K562 (cell line): ENCODE results near the gene USP2. TPM values are rescaled to one million over a fixed set of nuclear protein-coding genes. Genes with fewer than 3 reads are reported as not detected.
A peak's percentile ranks its signal among the peaks of the same experiment; 100 is the strongest.

Experiments
- ATAC-seq: fragments of 200-7000 bp; cut with Tn5 transposase; 3 replicates; pipeline ENCODE4 v1.9.1; 2020; ENCODE audit warnings: moderate library complexity
- BruUV-seq: library from RNA; stranded (reverse); fragments of 400-500 nt; replicated peaks from 2 replicates; lab custom pipeline; 2021; lab: Mats Ljungman, UMichigan
- CTCF ChIA-PET: fragments of 300-600 bp; formaldehyde crosslinking; extraction: SDS; loops from one replicate; lab custom pipeline; 2021; ENCODE audit warnings: low intra/inter-chr PET ratio; lab: Yijun Ruan, JAX
- POLR2A ChIA-PET: fragments of 300-600, 350-650 bp; sonication (Branson Sonifier 250); formaldehyde crosslinking; extraction: SDS; loops from one replicate; lab custom pipeline; 2021; ENCODE audit warnings: antibody characterized with exemption, inconsistent platforms; lab: Yijun Ruan, JAX
- DNase-seq, 4 experiments: peaks; one replicate each; pipeline versions ENCODE4 v3.0.0 to v3.0.0-alpha.2; 2011 to 2018; ENCODE audit warnings: low spot score in 3 of 4, mixed read lengths in 3 of 4; ENCODE audit errors: extremely low read depth in 1 of 4
- FAIRE-seq: peaks from 2 replicates; lab custom pipeline; 2011; peaks lifted over from hg19 to GRCh38; lab: Jason Lieb, UNC
- H2AFZ ChIP-seq: 2 replicates; pipeline ENCODE4 v1.6.0; 2011; ENCODE audit warnings: low read depth, low read length, control low read depth, inconsistent platforms
- H3K27ac ChIP-seq: fragments of 200-600 bp; 3 replicates; pipeline ENCODE4 v1.8.0; 2011; ENCODE audit warnings: low read depth, mild to moderate bottlenecking, control low read depth, inconsistent platforms, low read length, moderate library complexity, mixed read lengths; ENCODE audit errors: extremely low read depth
- H3K27me3 ChIP-seq, 2 experiments: fragments of 300-600 bp in 1 of 2; 2 replicates in 1 of 2; 3 replicates in 1 of 2; pipeline versions ENCODE4 v1.6.0 to v1.8.0; 2011; ENCODE audit warnings: inconsistent platforms in 2 of 2, low read length in 2 of 2, mild to moderate bottlenecking in 1 of 2, mixed read lengths in 1 of 2, moderate library complexity in 1 of 2; ENCODE audit not compliant: control insufficient read depth in 2 of 2, insufficient read depth in 2 of 2
- H3K36me3 ChIP-seq: fragments of 300-600 bp; 3 replicates; pipeline ENCODE4 v1.8.0; 2011; ENCODE audit warnings: mild to moderate bottlenecking, low read length, inconsistent platforms; ENCODE audit not compliant: control insufficient read depth, insufficient read depth
- H3K4me1 ChIP-seq, 2 experiments: fragments of 200-600 bp in 1 of 2; replicated peaks in 1 of 2; 2 replicates in 1 of 2; 3 replicates in 1 of 2; pipeline versions ENCODE4 v1.5.1 to v1.8.0; 2011; ENCODE audit warnings: inconsistent platforms in 2 of 2, low read length in 2 of 2, mild to moderate bottlenecking in 1 of 2, mixed read lengths in 1 of 2, moderate library complexity in 1 of 2; ENCODE audit not compliant: control insufficient read depth in 2 of 2, insufficient read depth in 2 of 2
- H3K4me2 ChIP-seq: 2 replicates; pipeline ENCODE4 v1.6.1; 2011; ENCODE audit warnings: low read length, control low read depth, inconsistent platforms, mixed read lengths; ENCODE audit not compliant: insufficient read depth
- H3K4me3 ChIP-seq: fragments of 200-600 bp; sonication (generic), shearing (Covaris generic); 2 replicates; pipeline ENCODE4 v1.5.1; 2016; ENCODE audit warnings: control low read depth, inconsistent platforms
- H3K79me2 ChIP-seq: fragments of 200-600 bp; 3 replicates; pipeline ENCODE4 v1.8.0; 2011; ENCODE audit warnings: low read length, inconsistent platforms; ENCODE audit not compliant: control insufficient read depth, insufficient read depth
- H3K9ac ChIP-seq, 2 experiments: 2 replicates each; pipeline versions ENCODE4 v1.6.0 to v1.6.1; 2011; ENCODE audit warnings: low read depth in 2 of 2, low read length in 2 of 2, control low read depth in 1 of 2, inconsistent platforms in 1 of 2, mild to moderate bottlenecking in 1 of 2, mixed read lengths in 1 of 2; ENCODE audit not compliant: insufficient read depth in 1 of 2
- H3K9me1 ChIP-seq: one replicate; pipeline ENCODE4 v1.6.0; 2011; ENCODE audit warnings: inconsistent platforms, mild to moderate bottlenecking, low read length, moderate library complexity; ENCODE audit not compliant: control insufficient read depth, insufficient read depth
- H3K9me3 ChIP-seq: replicated peaks from 2 replicates; pipeline ENCODE4 v1.5.1; 2011; ENCODE audit warnings: low read depth, low read length, inconsistent platforms; ENCODE audit not compliant: control insufficient read depth, insufficient read depth
- H4K20me1 ChIP-seq: replicated peaks from 2 replicates; pipeline ENCODE4 v1.6.1; 2011; ENCODE audit warnings: low read length, inconsistent platforms, mixed read lengths; ENCODE audit not compliant: control insufficient read depth, insufficient read depth
- CCNT2 ChIP-seq: IDR thresholded peaks from 2 replicates; pipeline ENCODE4 v1.6.1; 2011; ENCODE audit warnings: borderline replicate concordance, low read depth, mild to moderate bottlenecking, moderate library complexity, mixed read lengths, low read length; ENCODE audit not compliant: insufficient read length; ENCODE audit errors: extremely low read depth
- CREB3L1 ChIP-seq: fragments of 450-650 bp; IDR thresholded peaks from 2 replicates; pipeline ENCODE4 v1.6.1; 2014; ENCODE audit warnings: low read depth, mild to moderate bottlenecking, moderate library complexity, borderline replicate concordance
- EGR1 ChIP-seq: fragments of 450-650 bp; conservative IDR thresholded peaks from 2 replicates; pipeline ENCODE4 v1.6.1; 2017; ENCODE audit warnings: mild to moderate bottlenecking
- ETS1 ChIP-seq: conservative IDR thresholded peaks from 2 replicates; pipeline ENCODE4 v1.6.1; 2011; ENCODE audit warnings: low read depth, mild to moderate bottlenecking, low read length; ENCODE audit not compliant: control insufficient read depth
- GABPB1 ChIP-seq: sonication (generic); formaldehyde crosslinking; IDR thresholded peaks from 2 replicates; pipeline ENCODE4 v1.8.0; 2022; ENCODE audit warnings: mild to moderate bottlenecking, missing genetic modification reagents
- HIVEP1 ChIP-seq: fragments of 250-450 bp; sonication (Bioruptor Pico); IDR thresholded peaks from 2 replicates; pipeline ENCODE4 v1.4.0; 2020; ENCODE audit warnings: mild to moderate bottlenecking
- JUN ChIP-seq, 2 experiments: sonication (generic) in 1 of 2; formaldehyde crosslinking in 1 of 2; IDR thresholded peaks; 2 replicates each; pipeline versions ENCODE4 v1.6.1 to v1.8.0; 2012 to 2022; ENCODE audit warnings: borderline replicate concordance in 2 of 2, mild to moderate bottlenecking in 2 of 2, improper control_type of control experiment in 1 of 2, low read depth in 1 of 2, low read length in 1 of 2, missing genetic modification reagents in 1 of 2
- NCOR1 ChIP-seq: fragments of 450-650 bp; IDR thresholded peaks from 2 replicates; pipeline ENCODE4 v1.6.1; 2016; ENCODE audit warnings: mild to moderate bottlenecking, moderate library complexity
- NRF1 ChIP-seq, 2 experiments: fragments of 450-650 bp; IDR thresholded peaks in 1 of 2; conservative IDR thresholded peaks in 1 of 2; 2 replicates each; pipeline ENCODE4 v1.6.1; 2014; ENCODE audit warnings: mild to moderate bottlenecking in 2 of 2
- PRDM10 ChIP-seq: fragments of 450-650 bp; IDR thresholded peaks from 2 replicates; pipeline ENCODE4 v1.6.1; 2018; ENCODE audit not compliant: partially characterized antibody
- TCF7L2 ChIP-seq: fragments of 150-350 bp; IDR thresholded peaks from 2 replicates; pipeline ENCODE4 v1.6.1; 2016; ENCODE audit warnings: low read depth, mild to moderate bottlenecking, low read length, moderate library complexity
- XRCC4 ChIP-seq: IDR thresholded peaks from one replicate; pipeline ENCODE4 v1.6.1; 2011; ENCODE audit not compliant: insufficient read depth, insufficient read length; ENCODE audit errors: extremely low read depth
- ZFP36 ChIP-seq: fragments of 150-350 bp; IDR thresholded peaks from 2 replicates; pipeline ENCODE4 v1.6.1; 2018; ENCODE audit warnings: low read length, low read depth; ENCODE audit not compliant: partially characterized antibody
- ZNF384 ChIP-seq: IDR thresholded peaks from 2 replicates; pipeline ENCODE4 v1.6.1; 2012; ENCODE audit warnings: low read depth, low read length, improper control_type of control experiment
- WGBS: fragments of 100-300 bp; shearing (Covaris generic); methylation state at CpG from one replicate; pipeline ENCODE4 v1.1.6; 2016; ENCODE audit warnings: low coverage, mixed read lengths; ENCODE audit not compliant: insufficient coverage; ENCODE audit errors: missing lambda C conversion rate; 5-methylcytosine and 5-hydroxymethylcytosine counted together
- in situ Hi-C: fragments of 300-500 bp; cut with MboI; formaldehyde crosslinking; loops from 4 replicates; pipeline ENCODE4 v1.15.0; 2018; ENCODE audit warnings: inconsistent platforms, mixed read lengths
- intact Hi-C: fragments of 100-400 bp; cut with micrococcal nuclease; formaldehyde crosslinking; loops from 2 replicates; pipeline ENCODE4 v1.14.2; 2022
- polyA plus RNA-seq, 8 experiments: library from polyadenylated mRNA; depleted of rRNA in 4 of 8; stranded (reverse) in 5 of 8; unstranded in 3 of 8; fragments of >200 nt; fragmentation: Nextera tagmentation in 2 of 8; fragmentation: Illumina TruSeq in 1 of 8; extraction: Ambion mirVana in 2 of 8; extraction: Trizol in 1 of 8; gene quantifications; 2 replicates each; pipeline versions ENCODE4 v1.2.1 to v1.2.3, GENCODE V29; 2011 to 2014; ENCODE audit warnings: inconsistent platforms in 1 of 8, missing spikeins in 1 of 8
- total RNA-seq, 7 experiments: library from RNA; depleted of rRNA in 6 of 7; stranded (reverse); fragments of >200 nt in 6 of 7; fragmentation: Illumina TruSeq in 2 of 7; extraction: Trizol in 2 of 7; gene quantifications; 2 replicates each; pipeline versions ENCODE4 v1.2.1 to v1.2.3, GENCODE V29; 2011 to 2021; ENCODE audit warnings: low replicate concordance in 1 of 7

Gene USP2
- total and polyA plus RNA-seq, 9 of the 15 experiments (the other 6 are each of a cell fraction or from before 2014, with no cell fraction given) = 2.8 to 16.9 (median 3.9) TPM

GRCh38 chr11:119417726-119418540, 36.4 kb upstream of the USP2 start:
- Histone ChIP-seq H3K27me3 (peaks cover 0 to 16% of the 10 kb centered on the region in 2 experiments; a peak in 1 of 5 replicates), H3K9me1 (no peaks in the 10 kb centered on the region), H3K9me3 (no peaks in the 10 kb centered on the region), H2AFZ (no peak overlapping the region), H3K4me3 (no peak overlapping the region), H3K79me2 (no peaks in the 10 kb centered on the region), H3K4me1 (peaks cover 0 to 12% of the 10 kb centered on the region in 2 experiments; a peak in 2 of 5 replicates), H3K36me3 (no peaks in the 10 kb centered on the region), H3K27ac (no peak overlapping the region), H3K9ac (no peak overlapping the region), H3K4me2 (no peak overlapping the region), H4K20me1 (0 out of 2 replicates have a peak, but pooled peaks cover 2% of the 10 kb centered on the region)
- no peak for FAIRE-seq
- intact Hi-C loops (no loop called here), in situ Hi-C loops (no loop called here)
- no peak for ATAC-seq
- peak in 1 of 4 experiments; percentile 3 for DNase-seq
- POLR2A ChIA-PET = no interaction called here
- 53% methylated on average over 17 of the region's 19 CpGs for WGBS
- CTCF ChIA-PET = no interaction called here
- BruUV-seq = no TSS peak
- TF ChIP-seq ZFP36 (no peak), CREB3L1 (no peak), ETS1 (no peak), NCOR1 (no peak), CCNT2 (no peak), GABPB1 (no peak), ZNF384 (no peak), NRF1 (conservative IDR thresholded peaks at IDR 0.05 in 1 of 2, IDR thresholded peaks at IDR 0.05 in 1 of 2) (no peak), PRDM10 (no peak), TCF7L2 (no peak), HIVEP1 (no peak), XRCC4 (no peak), JUN (IDR thresholded peaks at IDR 0.05; ENCODE audit: borderline replicate concordance, low read depth, low read length) (no peak), JUN (CRISPR knock-in tag; IDR thresholded peaks at IDR 0.05; ENCODE audit: borderline replicate concordance) (no peak), EGR1 (no peak)
